Naive thymus-derived CD4-positive, alpha-beta T cell (primary cell): ENCODE data around the gene FNDC3B. TPM values are rescaled to one million over a fixed set of nuclear protein-coding genes. Genes with fewer than 3 reads are reported as not detected.

Experiments used
- ATAC-seq: fragments of 150-1000 bp; cut with Tn5 transposase; 2 replicates; pipeline ENCODE4 v1.10.0; 2021; ENCODE audit warnings: mild to moderate bottlenecking, moderate library complexity
- CTCF ChIA-PET: fragments of 350-600 bp; sonication (Branson Sonifier 250); formaldehyde crosslinking; loops from one replicate; lab custom pipeline; 2021; ENCODE audit warnings: antibody characterized with exemption; lab: Charles Lee
- POLR2A ChIA-PET: fragments of 350-600 bp; sonication (Branson Sonifier 250); formaldehyde crosslinking; loops from one replicate; lab custom pipeline; 2021; ENCODE audit warnings: antibody characterized with exemption, inconsistent platforms; lab: Charles Lee
- DNase-seq, 9 donors: peaks; one replicate each; pipeline versions ENCODE4 v3.0.0 to v3.0.0-alpha.2; 2020 to 2022; ENCODE audit warnings: mixed read lengths in 1 of 9
- H3K27ac ChIP-seq: one replicate; pipeline ENCODE4 v1.7.0; 2013; ENCODE audit warnings: mild to moderate bottlenecking, low read depth, low read length, moderate library complexity
- H3K27me3 ChIP-seq, 2 donors: one replicate each; pipeline ENCODE4 v1.7.0; 2013; ENCODE audit warnings: low read length in 2 of 2, mild to moderate bottlenecking in 2 of 2, moderate library complexity in 2 of 2; ENCODE audit not compliant: control insufficient read depth in 2 of 2, insufficient read depth in 2 of 2
- H3K36me3 ChIP-seq, 3 experiments: 1 replicate in 2 of 3; 2 replicates in 1 of 3; pipeline ENCODE4 v1.7.0; 2013; ENCODE audit warnings: low read length in 3 of 3, mild to moderate bottlenecking in 3 of 3, moderate library complexity in 1 of 3; ENCODE audit not compliant: insufficient read depth in 3 of 3, control insufficient read depth in 2 of 3
- H3K4me1 ChIP-seq, 2 donors: one replicate each; pipeline ENCODE4 v1.7.0; 2013; ENCODE audit warnings: low read length in 2 of 2, mild to moderate bottlenecking in 2 of 2, moderate library complexity in 1 of 2; ENCODE audit not compliant: control insufficient read depth in 2 of 2, insufficient read depth in 2 of 2
- H3K4me3 ChIP-seq: 2 replicates; pipeline ENCODE4 v1.7.0; 2013; ENCODE audit warnings: mild to moderate bottlenecking, low read length
- H3K9me3 ChIP-seq, 3 experiments: 1 replicate in 2 of 3; 2 replicates in 1 of 3; pipeline ENCODE4 v1.7.0; 2013; ENCODE audit warnings: low read length in 3 of 3; ENCODE audit not compliant: control insufficient read depth in 2 of 3
- H3K27ac Mint-ChIP-seq, 9 donors: one replicate each; pipeline ENCODE4 v1.8.0; 2020 to 2022; ENCODE audit warnings: mixed read lengths in 9 of 9, mild to moderate bottlenecking in 8 of 9, moderate library complexity in 5 of 9, inconsistent platforms in 2 of 9
- H3K27me3 Mint-ChIP-seq, 5 donors: one replicate each; pipeline ENCODE4 v1.8.0; 2021 to 2022; ENCODE audit warnings: mixed read lengths in 5 of 5, mild to moderate bottlenecking in 1 of 5
- H3K36me3 Mint-ChIP-seq, 5 donors: one replicate each; pipeline ENCODE4 v1.8.0; 2020 to 2022; ENCODE audit warnings: mixed read lengths in 5 of 5, mild to moderate bottlenecking in 3 of 5, inconsistent platforms in 1 of 5
- H3K4me1 Mint-ChIP-seq, 7 donors: one replicate each; pipeline ENCODE4 v1.8.0; 2020 to 2022; ENCODE audit warnings: mixed read lengths in 7 of 7, mild to moderate bottlenecking in 3 of 7, inconsistent platforms in 1 of 7
- H3K4me3 Mint-ChIP-seq, 10 donors: one replicate each; pipeline ENCODE4 v1.8.0; 2020 to 2022; ENCODE audit warnings: mild to moderate bottlenecking in 10 of 10, mixed read lengths in 10 of 10, moderate library complexity in 6 of 10, inconsistent platforms in 2 of 10
- H3K9me3 Mint-ChIP-seq, 11 donors: one replicate each; pipeline ENCODE4 v1.8.0; 2020 to 2022; ENCODE audit warnings: mixed read lengths in 11 of 11, mild to moderate bottlenecking in 4 of 11, inconsistent platforms in 1 of 11, moderate library complexity in 1 of 11
- intact Hi-C, 2 donors: fragments of 100-400 bp; cut with micrococcal nuclease; formaldehyde crosslinking; loops; one replicate each; pipeline ENCODE4 v1.15.1; 2023
- polyA plus RNA-seq, 2 donors: library from polyadenylated mRNA; unstranded; fragments of 300-500 nt; fragmentation: Illumina TruSeq; gene quantifications; one replicate each; pipeline ENCODE4 v1.2.3, GENCODE V29; 2021
- total RNA-seq, 6 experiments: library from RNA in 5 of 6; stranded (reverse) in 5 of 6; gene quantifications; 1 replicate in 5 of 6; 2 replicates in 1 of 6; pipeline ENCODE4 v1.2.3 and lab custom pipeline; 2021 to 2026

FNDC3B gene
- total and polyA plus RNA-seq, 7 experiments from 2014 or later: 8.6 to 78.6 (median 25.6) TPM

DNA sequence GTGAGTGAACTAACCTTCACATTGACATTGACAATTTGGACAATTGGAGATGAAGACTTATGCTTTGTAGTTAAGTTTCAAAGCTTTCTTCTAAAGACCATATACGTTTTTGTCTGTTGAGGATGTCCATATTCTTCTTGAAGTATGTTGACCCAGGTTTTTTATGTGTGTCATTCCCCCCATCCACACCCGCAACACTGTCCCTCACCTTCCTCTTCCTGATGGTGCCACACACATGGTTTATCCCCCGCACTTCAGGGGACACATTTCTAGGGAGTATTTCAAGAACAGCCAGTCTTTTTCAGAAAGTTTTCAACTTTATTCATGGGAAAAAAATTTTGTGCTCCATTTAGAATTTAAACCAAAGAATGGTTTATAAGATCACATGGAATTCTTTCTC lies 303.7 kb downstream of the FNDC3B start:
- peaks cover 0 to 55% (median 30%) of the 10 kb centered on the region in 5 donors for H3K36me3 Mint-ChIP-seq
- ATAC-seq (no peak), DNase-seq (no peak)
- H3K27ac Mint-ChIP-seq: no peak overlapping the region
- ChIA-PET CTCF (interaction anchor here (0.8 to 1.1 kb wide), 3 partner anchors 22 to 309 kb away, joined by 3 to 5 read pairs (median 4); no protein-coding TSS in a partner anchor), POLR2A (no interaction called here)
- H3K4me3 Mint-ChIP-seq: no peak overlapping the region
- no peaks in the 10 kb centered on the region for H3K4me1 ChIP-seq
- no peak overlapping the region for H3K4me3 ChIP-seq
- no peak overlapping the region for H3K27ac ChIP-seq
- H3K4me1 Mint-ChIP-seq: peaks cover 0 to 3% (median 0%) of the 10 kb centered on the region in 7 donors
- H3K27me3 ChIP-seq: no peaks in the 10 kb centered on the region
- intact Hi-C loops: loop anchor here (5.0 to 10.0 kb wide), 6 partner anchors 254 to 1381 kb away; partner anchors contain the start of gene ECT2 (in 1 of the 2)
- peaks cover 0 to 38% (median 12%) of the 10 kb centered on the region in 3 experiments for H3K36me3 ChIP-seq
- no peaks in the 10 kb centered on the region for H3K9me3 Mint-ChIP-seq
- H3K9me3 ChIP-seq: no peaks in the 10 kb centered on the region
- H3K27me3 Mint-ChIP-seq: no peaks in the 10 kb centered on the region

DNA sequence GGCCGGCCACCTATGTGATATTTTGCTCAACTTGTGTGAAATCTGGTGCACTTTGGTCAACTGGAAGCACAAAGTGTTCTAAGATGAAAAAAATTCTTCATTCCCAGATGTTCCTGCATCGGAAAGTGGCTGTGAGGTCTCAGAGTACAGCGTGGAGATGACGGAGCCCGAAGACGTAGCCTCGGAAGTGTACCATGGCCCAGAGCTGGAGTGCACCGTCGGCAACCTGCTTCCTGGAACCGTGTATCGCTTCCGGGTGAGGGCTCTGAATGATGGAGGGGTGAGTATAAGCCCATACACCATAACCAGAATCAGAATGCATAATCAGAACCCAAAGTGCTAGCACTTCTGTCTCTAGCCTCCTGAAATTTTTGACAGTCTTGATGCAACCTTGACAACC lies 304.6 kb downstream of the FNDC3B start:
- peaks cover 0 to 38% (median 12%) of the 10 kb centered on the region in 3 experiments for H3K36me3 ChIP-seq
- H3K4me1 ChIP-seq: no peaks in the 10 kb centered on the region
- peaks cover 0 to 62% (median 37%) of the 10 kb centered on the region in 5 donors for H3K36me3 Mint-ChIP-seq
- intact Hi-C loops: loop anchor here (5.0 to 10.0 kb wide), 6 partner anchors 253 to 1382 kb away; partner anchors contain the start of gene ECT2 (in 1 of the 2)
- H3K4me3 ChIP-seq: no peak overlapping the region
- CTCF ChIA-PET: interaction anchor here (0.8 kb wide), 1 partner anchor 167 kb away, joined by 4 read pairs; no protein-coding TSS in a partner anchor
- POLR2A ChIA-PET: no interaction called here
- H3K4me1 Mint-ChIP-seq: peaks cover 0 to 3% (median 0%) of the 10 kb centered on the region in 7 donors
- H3K27ac ChIP-seq: no peak overlapping the region
- ATAC-seq (no peak), DNase-seq (no peak)
- no peak overlapping the region for H3K4me3 Mint-ChIP-seq
- H3K27ac Mint-ChIP-seq: no peak overlapping the region
- no peaks in the 10 kb centered on the region for H3K9me3 ChIP-seq
- no peaks in the 10 kb centered on the region for H3K9me3 Mint-ChIP-seq
- H3K27me3 Mint-ChIP-seq: no peaks in the 10 kb centered on the region
- no peaks in the 10 kb centered on the region for H3K27me3 ChIP-seq

DNA sequence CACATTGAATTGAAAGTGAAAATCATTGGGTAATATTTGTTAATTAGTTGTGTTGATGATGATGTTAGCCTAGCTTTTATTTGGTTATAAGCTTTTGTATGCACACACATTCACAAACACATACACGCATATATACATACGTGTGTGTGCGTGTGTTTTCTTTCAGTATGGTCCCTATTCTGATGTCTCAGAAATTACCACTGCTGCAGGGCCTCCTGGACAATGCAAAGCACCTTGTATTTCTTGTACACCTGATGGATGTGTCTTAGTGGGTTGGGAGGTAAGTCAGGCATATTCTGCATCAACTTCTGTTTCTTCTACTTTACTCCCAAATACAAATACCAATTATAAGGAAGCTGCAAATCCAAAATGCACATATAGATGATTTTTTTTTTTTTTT lies 306.8 kb downstream of the FNDC3B start:
- CTCF ChIA-PET: no interaction called here
- POLR2A ChIA-PET: interaction anchor here (1.2 kb wide), 1 partner anchor 16 kb away, joined by 4 read pairs; no protein-coding TSS in a partner anchor
- H3K9me3 ChIP-seq: no peaks in the 10 kb centered on the region
- Mint-ChIP-seq H3K27ac (no peak overlapping the region), H3K9me3 (no peaks in the 10 kb centered on the region), H3K36me3 (peaks cover 2 to 68% (median 41%) of the 10 kb centered on the region in 5 donors), H3K4me3 (no peak overlapping the region), H3K27me3 (no peaks in the 10 kb centered on the region), H3K4me1 (peaks cover 0 to 5% (median 0%) of the 10 kb centered on the region in 7 donors)
- no peak overlapping the region for H3K27ac ChIP-seq
- H3K4me1 ChIP-seq: no peaks in the 10 kb centered on the region
- no peak for DNase-seq
- H3K36me3 ChIP-seq: peaks cover 0 to 38% (median 12%) of the 10 kb centered on the region in 3 experiments
- no peaks in the 10 kb centered on the region for H3K27me3 ChIP-seq
- ATAC-seq: no peak
- intact Hi-C loops: loop anchor here (10.0 kb wide), 2 partner anchors 571 to 1181 kb away; no protein-coding TSS in a partner anchor
- no peak overlapping the region for H3K4me3 ChIP-seq

DNA sequence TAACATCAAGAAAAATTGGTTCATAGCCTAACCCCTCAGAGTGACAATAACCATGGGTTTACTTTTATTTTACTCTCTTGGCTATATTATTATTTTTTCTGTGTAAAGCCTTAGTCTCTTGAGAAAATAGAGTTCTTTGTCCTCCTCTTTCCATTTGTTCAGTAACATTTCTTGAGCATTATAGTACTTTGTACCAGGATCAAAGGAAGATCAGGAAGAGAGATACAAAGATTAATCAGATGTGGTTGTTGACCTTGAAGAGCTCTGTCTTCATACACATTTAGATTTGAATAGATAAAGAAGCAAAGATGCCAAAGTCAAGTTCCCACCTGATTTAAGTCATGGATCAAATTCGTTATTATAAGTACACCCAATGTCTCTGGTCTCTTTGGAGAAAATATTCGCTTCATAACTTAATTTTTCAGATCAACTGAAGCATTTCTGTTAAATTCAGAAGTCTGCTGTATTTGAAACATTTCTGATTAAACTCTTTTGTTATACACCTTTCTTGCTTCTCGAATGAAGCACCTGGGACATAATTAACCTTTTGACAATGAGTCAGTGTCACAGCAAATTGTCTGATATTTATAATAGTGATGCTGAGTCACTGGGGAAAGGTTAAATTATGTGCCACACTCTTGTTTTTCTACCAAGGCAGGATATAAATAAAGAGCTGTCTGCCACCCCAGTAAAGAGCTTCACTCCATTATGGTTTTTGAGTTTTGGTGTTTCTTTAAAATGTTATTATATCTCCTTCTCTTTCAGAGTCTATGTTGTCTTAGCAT lies 308.7 kb downstream of the FNDC3B start:
- POLR2A ChIA-PET: interaction anchor here (0.5 kb wide), 1 partner anchor 16 kb away, joined by 3 read pairs; no protein-coding TSS in a partner anchor
- peak overlapping the region in 1 of 9 donors; percentile 31 for H3K27ac Mint-ChIP-seq

DNA sequence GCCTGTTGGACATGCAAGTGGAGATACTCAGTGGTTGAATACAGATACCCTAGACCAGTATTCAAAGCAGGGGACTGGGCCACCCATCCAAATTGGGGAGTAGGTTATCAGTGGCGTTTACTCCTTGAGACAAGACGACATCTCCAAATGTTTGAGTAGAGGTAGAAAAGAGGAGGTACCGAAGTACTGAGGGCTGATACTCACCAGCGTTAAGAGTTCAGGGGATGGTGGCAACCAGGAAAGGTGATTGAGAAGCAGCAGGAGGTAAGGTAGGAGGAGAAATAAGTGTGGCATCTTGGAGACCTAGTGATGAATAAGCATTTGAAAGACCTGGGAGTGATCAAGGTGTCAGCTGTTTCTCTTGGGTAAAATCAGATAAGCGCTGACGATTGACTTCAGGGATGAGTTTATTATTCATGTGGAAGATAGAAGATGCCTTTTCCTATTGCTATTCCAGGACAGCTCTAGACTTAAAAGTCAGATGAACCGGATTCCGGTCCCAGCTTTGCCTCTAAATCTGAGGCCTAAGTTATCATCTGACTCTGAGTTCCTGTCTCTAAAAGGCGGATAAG lies 312.6 kb downstream of the FNDC3B start:
- no peaks in the 10 kb centered on the region for H3K27me3 Mint-ChIP-seq
- intact Hi-C loops: no loop called here

More for the DNA sequence above, 308.7 kb downstream of the FNDC3B start:
- intact Hi-C loops: loop anchor here (10.0 kb wide), 2 partner anchors 573 to 1183 kb away; no protein-coding TSS in a partner anchor
- H3K4me1 ChIP-seq: no peaks in the 10 kb centered on the region
- H3K36me3 Mint-ChIP-seq: peaks cover 8 to 72% (median 53%) of the 10 kb centered on the region in 5 donors
- H3K4me3 ChIP-seq: no peak overlapping the region
- H3K4me1 Mint-ChIP-seq: peaks cover 0 to 6% (median 0%) of the 10 kb centered on the region in 7 donors
- CTCF ChIA-PET: interaction anchor here (1.6 kb wide), 1 partner anchor 16 kb away, joined by 5 read pairs; no protein-coding TSS in a partner anchor
- ATAC-seq: no peak
- H3K9me3 Mint-ChIP-seq: peaks cover 0 to 1% (median 0%) of the 10 kb centered on the region in 11 donors
- no peaks in the 10 kb centered on the region for H3K9me3 ChIP-seq
- H3K27me3 ChIP-seq: no peaks in the 10 kb centered on the region
- H3K27ac ChIP-seq: no peak overlapping the region
- H3K27me3 Mint-ChIP-seq: no peaks in the 10 kb centered on the region
- peaks cover 0 to 37% (median 12%) of the 10 kb centered on the region in 3 experiments for H3K36me3 ChIP-seq
- DNase-seq: no peak
- H3K4me3 Mint-ChIP-seq: no peak overlapping the region

DNA sequence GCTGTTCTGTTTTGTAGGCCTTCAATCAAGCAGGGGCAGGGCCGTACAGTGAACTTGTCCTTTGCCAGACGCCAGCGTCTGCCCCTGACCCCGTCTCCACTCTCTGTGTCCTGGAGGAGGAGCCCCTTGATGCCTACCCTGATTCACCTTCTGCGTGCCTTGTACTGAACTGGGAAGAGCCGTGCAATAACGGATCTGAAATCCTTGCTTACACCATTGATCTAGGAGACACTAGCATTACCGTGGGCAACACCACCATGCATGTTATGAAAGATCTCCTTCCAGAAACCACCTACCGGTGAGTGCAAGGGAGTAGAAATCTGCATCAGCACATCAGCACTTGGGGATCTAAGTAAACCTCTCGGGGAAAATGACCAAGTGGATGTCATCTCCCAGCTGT lies 313.4 kb downstream of the FNDC3B start:
- H3K27ac Mint-ChIP-seq: no peak overlapping the region
- H3K36me3 Mint-ChIP-seq: peaks cover 8 to 72% (median 60%) of the 10 kb centered on the region in 5 donors
- peaks cover 0 to 6% (median 0%) of the 10 kb centered on the region in 7 donors for H3K4me1 Mint-ChIP-seq
- ATAC-seq (no peak), DNase-seq (no peak)
- Histone ChIP-seq H3K4me3 (no peak overlapping the region), H3K9me3 (no peaks in the 10 kb centered on the region), H3K36me3 (peaks cover 0 to 14% (median 3%) of the 10 kb centered on the region in 3 experiments), H3K27me3 (no peaks in the 10 kb centered on the region), H3K4me1 (no peaks in the 10 kb centered on the region), H3K27ac (no peak overlapping the region)
- no peak overlapping the region for H3K4me3 Mint-ChIP-seq
- intact Hi-C loops: no loop called here
- no peaks in the 10 kb centered on the region for H3K27me3 Mint-ChIP-seq
- ChIA-PET POLR2A (no interaction called here), CTCF (no interaction called here)
- H3K9me3 Mint-ChIP-seq: peaks cover 0 to 1% (median 0%) of the 10 kb centered on the region in 11 donors

More for the DNA sequence above, 312.6 kb downstream of the FNDC3B start:
- H3K27me3 ChIP-seq: no peaks in the 10 kb centered on the region
- ChIA-PET CTCF (no interaction called here), POLR2A (no interaction called here)
- DNase-seq (no peak), ATAC-seq (no peak)
- no peak overlapping the region for H3K27ac ChIP-seq
- peaks cover 0 to 22% (median 11%) of the 10 kb centered on the region in 3 experiments for H3K36me3 ChIP-seq
- H3K9me3 ChIP-seq: no peaks in the 10 kb centered on the region
- Mint-ChIP-seq H3K9me3 (peaks cover 0 to 1% (median 0%) of the 10 kb centered on the region in 11 donors), H3K4me1 (peaks cover 0 to 6% (median 0%) of the 10 kb centered on the region in 7 donors), H3K27ac (peak overlapping the region in 1 of 9 donors; percentile 18), H3K36me3 (peaks cover 8 to 77% (median 59%) of the 10 kb centered on the region in 5 donors), H3K4me3 (no peak overlapping the region)
- no peaks in the 10 kb centered on the region for H3K4me1 ChIP-seq
- H3K4me3 ChIP-seq: no peak overlapping the region
